Vagina (tissue), 2 donors: Measurements from ENCODE around the gene COQ7. TPM values are rescaled to one million over a fixed set of nuclear protein-coding genes. Genes with fewer than 3 reads are reported as not detected.

ENCODE experiments used
- DNase-seq, 2 donors: peaks; one replicate each; pipeline ENCODE4 v3.0.0-alpha.2; 2017; ENCODE audit errors: extremely low spot score in 2 of 2
- H3K27ac ChIP-seq: fragments of 200-600 bp; sonication (generic); one replicate; pipeline ENCODE4 v1.5.1; 2019
- H3K27me3 ChIP-seq: fragments of 200-600 bp; sonication (generic); one replicate; pipeline ENCODE4 v1.5.1; 2019
- H3K36me3 ChIP-seq, 2 donors: fragments of 200-600 bp; sonication (generic); one replicate each; pipeline ENCODE4 v1.5.1; 2017 to 2019
- H3K4me1 ChIP-seq: fragments of 200-600 bp; sonication (generic); one replicate; pipeline ENCODE4 v1.5.1; 2019
- H3K4me3 ChIP-seq, 2 donors: fragments of 200-600 bp; sonication (generic); 1 replicate in 1 of 2; 2 replicates in 1 of 2; pipeline ENCODE4 v1.5.1; 2016 to 2019
- H3K9me3 ChIP-seq: fragments of 200-600 bp; sonication (generic); one replicate; pipeline ENCODE4 v1.5.1; 2019
- POLR2A ChIP-seq, 2 donors: fragments of 450-650 bp; IDR thresholded peaks; one replicate each; pipeline ENCODE4 v1.6.1; 2017; ENCODE audit warnings: antibody characterized with exemption in 2 of 2, mild to moderate bottlenecking in 2 of 2, moderate library complexity in 2 of 2
- POLR2AphosphoS5 ChIP-seq, 2 donors: sonication (generic); formaldehyde crosslinking; IDR thresholded peaks; one replicate each; pipeline ENCODE4 v1.9.0; 2017; ENCODE audit warnings: antibody characterized with exemption in 2 of 2, mild to moderate bottlenecking in 2 of 2, low read depth in 1 of 2; ENCODE audit not compliant: insufficient read depth in 1 of 2
- intact Hi-C: fragments of 100-400 bp; cut with DNase I; formaldehyde crosslinking; loops from one replicate; pipeline ENCODE4 v1.15.1; 2023
- total RNA-seq: library from RNA; depleted of rRNA; stranded (reverse); fragments of >200 nt; gene quantifications from one replicate; pipeline ENCODE4 v1.2.3, GENCODE V29; 2016
- TF ChIP-seq, protein P1 (sequence below), 3 experiments: fragments of 450-650 bp in 2 of 3; fragments of 200-600 bp in 1 of 3; sonication (generic) in 1 of 3; IDR thresholded peaks; one replicate each; pipeline ENCODE4 v1.5.1; 2017 to 2019; ENCODE audit warnings: antibody characterized with exemption in 3 of 3, mild to moderate bottlenecking in 2 of 3, moderate library complexity in 2 of 3

COQ7 gene
- total RNA-seq, 1 donor from 2014 or later: 15.5 TPM

DNA sequence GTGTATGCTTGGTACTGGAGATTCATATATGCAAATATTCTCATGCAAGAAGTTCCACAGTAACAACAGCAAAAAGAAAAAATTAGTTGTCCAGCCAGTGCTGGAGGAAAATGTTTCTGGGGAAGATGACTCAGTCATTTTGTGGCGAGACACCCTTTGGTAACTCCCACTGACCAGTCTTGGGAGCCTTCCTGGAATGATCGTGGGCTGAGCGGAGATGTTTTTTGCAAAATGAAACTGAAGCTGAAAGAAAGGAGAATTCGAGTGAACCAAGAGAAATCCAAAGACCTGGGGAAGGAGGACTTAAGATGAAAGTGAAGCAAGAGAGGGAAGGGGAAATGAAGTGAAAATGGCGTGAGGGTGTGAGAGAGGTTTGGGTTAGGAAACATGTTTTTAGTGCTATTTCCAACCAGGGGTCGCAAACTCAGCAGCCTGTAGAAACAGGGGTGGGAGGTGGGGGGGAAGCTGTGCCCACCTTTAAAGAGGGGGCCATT lies 51.6 kb downstream of the COQ7 start:
- no peak for DNase-seq
- Histone ChIP-seq H3K9me3 (no peaks in the 10 kb centered on the region), H3K4me1 (peaks cover 88% of the 10 kb centered on the region), H3K27ac (peak overlapping the region; percentile 94), H3K4me3 (peak overlapping the region; percentile 25 to 34), H3K36me3 (peaks cover 0 to 8% of the 10 kb centered on the region in 2 donors), H3K27me3 (no peaks in the 10 kb centered on the region)
- intact Hi-C loops: loop anchor here (2.0 kb wide), 1 partner anchor 20 kb away; no protein-coding TSS in a partner anchor
- TF ChIP-seq POLR2AphosphoS5 (IDR thresholded peaks at IDR 0.05; ENCODE audit: insufficient read depth in 1 of 2, low read depth in 1 of 2) (peak in 1 of 2 donors; percentile 62), POLR2A (IDR thresholded peaks at IDR 0.05) (no peak)

DNA sequence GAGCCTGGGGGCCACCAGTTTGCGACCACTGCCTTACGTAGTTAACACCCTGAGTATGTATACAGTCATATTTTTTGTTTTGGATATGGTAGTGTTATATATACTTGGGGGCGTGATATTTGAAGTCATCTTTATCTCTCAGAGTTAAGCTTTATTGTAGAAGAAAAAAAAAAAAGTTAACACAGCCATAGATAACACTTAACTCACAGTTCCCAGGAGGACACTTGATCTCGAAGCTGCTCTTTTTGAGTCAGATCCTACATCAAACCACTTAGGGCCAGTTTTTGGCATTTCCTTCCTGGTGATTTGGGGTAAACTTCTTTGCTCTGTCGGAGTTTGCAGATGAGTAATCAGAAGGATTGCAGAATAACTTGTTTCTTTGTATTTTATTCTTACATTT lies 52.1 kb downstream of the COQ7 start:
- H3K27me3 ChIP-seq: no peaks in the 10 kb centered on the region
- peaks cover 89% of the 10 kb centered on the region for H3K4me1 ChIP-seq
- no peaks in the 10 kb centered on the region for H3K9me3 ChIP-seq
- H3K4me3 ChIP-seq: peak overlapping the region; percentile 25 to 34
- H3K27ac ChIP-seq: peak overlapping the region; percentile 94
- DNase-seq: no peak
- intact Hi-C loops: loop anchor here (2.0 kb wide), 1 partner anchor 19 kb away; no protein-coding TSS in a partner anchor
- TF ChIP-seq, protein P1, sequence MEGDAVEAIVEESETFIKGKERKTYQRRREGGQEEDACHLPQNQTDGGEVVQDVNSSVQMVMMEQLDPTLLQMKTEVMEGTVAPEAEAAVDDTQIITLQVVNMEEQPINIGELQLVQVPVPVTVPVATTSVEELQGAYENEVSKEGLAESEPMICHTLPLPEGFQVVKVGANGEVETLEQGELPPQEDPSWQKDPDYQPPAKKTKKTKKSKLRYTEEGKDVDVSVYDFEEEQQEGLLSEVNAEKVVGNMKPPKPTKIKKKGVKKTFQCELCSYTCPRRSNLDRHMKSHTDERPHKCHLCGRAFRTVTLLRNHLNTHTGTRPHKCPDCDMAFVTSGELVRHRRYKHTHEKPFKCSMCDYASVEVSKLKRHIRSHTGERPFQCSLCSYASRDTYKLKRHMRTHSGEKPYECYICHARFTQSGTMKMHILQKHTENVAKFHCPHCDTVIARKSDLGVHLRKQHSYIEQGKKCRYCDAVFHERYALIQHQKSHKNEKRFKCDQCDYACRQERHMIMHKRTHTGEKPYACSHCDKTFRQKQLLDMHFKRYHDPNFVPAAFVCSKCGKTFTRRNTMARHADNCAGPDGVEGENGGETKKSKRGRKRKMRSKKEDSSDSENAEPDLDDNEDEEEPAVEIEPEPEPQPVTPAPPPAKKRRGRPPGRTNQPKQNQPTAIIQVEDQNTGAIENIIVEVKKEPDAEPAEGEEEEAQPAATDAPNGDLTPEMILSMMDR (IDR thresholded peaks at IDR 0.05): no peak
- TF ChIP-seq POLR2A (IDR thresholded peaks at IDR 0.05) (no peak), POLR2AphosphoS5 (IDR thresholded peaks at IDR 0.05; ENCODE audit: insufficient read depth in 1 of 2, low read depth in 1 of 2) (no peak)
- H3K36me3 ChIP-seq: peaks cover 0 to 8% of the 10 kb centered on the region in 2 donors

DNA sequence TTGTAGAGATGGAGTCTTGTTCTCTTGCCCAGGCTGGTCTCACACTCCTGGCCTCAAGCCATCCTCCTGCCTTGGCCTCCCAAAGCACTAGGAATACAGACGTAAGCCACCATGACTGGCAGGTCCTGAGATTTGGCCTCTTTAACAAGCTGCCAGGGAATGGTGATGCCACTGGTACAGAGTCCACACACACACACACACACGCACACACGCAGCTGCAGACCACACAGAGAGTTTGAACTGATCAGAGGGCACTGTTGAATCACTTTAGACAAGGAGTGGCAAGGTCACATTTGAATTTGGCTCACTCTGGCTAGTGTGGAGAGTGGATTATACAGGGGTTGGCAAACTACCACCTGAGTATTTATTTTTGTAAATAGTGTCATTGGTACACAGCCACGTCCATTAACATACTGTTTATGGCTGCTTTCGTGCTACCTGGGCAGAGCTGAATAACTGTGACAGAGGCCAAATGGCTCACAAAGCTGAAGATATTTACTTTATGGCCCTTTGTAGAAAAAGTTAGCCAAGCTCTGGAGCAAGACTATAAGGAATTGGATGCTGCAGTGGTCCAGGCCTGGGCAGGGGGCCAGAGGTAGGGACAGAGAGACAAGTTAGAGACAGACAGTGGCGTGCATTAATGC lies 56.2 kb downstream of the COQ7 start:
- no peaks in the 10 kb centered on the region for H3K27me3 ChIP-seq
- H3K4me1 ChIP-seq: peaks cover 48% of the 10 kb centered on the region
- intact Hi-C loops: no loop called here
- TF ChIP-seq POLR2A (IDR thresholded peaks at IDR 0.05): no peak
- TF ChIP-seq, protein P1 (IDR thresholded peaks at IDR 0.05): no peak
- TF ChIP-seq POLR2AphosphoS5 (IDR thresholded peaks at IDR 0.05; ENCODE audit: insufficient read depth in 1 of 2, low read depth in 1 of 2): no peak
- no peak overlapping the region for H3K27ac ChIP-seq
- no peaks in the 10 kb centered on the region for H3K9me3 ChIP-seq
- H3K4me3 ChIP-seq: no peak overlapping the region
- DNase-seq: no peak
- peaks cover 0 to 8% of the 10 kb centered on the region in 2 donors for H3K36me3 ChIP-seq

DNA sequence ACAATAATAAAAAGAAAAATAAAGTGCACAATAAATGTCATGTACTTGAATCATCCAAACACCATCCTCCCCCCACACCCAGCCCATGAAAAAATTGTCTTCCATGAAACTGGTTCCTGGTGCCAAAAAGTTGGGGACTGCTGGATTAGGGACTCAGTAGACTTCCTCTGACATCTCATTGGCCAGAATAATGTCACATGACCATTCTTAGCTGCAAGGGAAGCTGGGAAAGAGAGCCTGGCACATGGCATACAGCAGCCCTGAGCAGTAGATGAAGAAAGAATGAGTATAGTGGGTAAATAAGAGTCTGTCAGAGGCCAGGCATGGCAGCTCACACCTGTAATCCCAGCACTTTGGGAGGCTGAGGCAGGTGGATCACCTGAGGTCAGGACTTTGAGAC lies 58.9 kb downstream of the COQ7 start:
- no peak overlapping the region for H3K4me3 ChIP-seq
- H3K36me3 ChIP-seq: peaks cover 0 to 3% of the 10 kb centered on the region in 2 donors
- H3K27ac ChIP-seq: no peak overlapping the region
- H3K9me3 ChIP-seq: no peaks in the 10 kb centered on the region
- no peaks in the 10 kb centered on the region for H3K27me3 ChIP-seq
- DNase-seq: no peak
- H3K4me1 ChIP-seq: peaks cover 36% of the 10 kb centered on the region
- TF ChIP-seq POLR2A (IDR thresholded peaks at IDR 0.05): no peak
- TF ChIP-seq, protein P1 (IDR thresholded peaks at IDR 0.05): no peak
- no peak for TF ChIP-seq POLR2AphosphoS5 (IDR thresholded peaks at IDR 0.05; ENCODE audit: insufficient read depth in 1 of 2, low read depth in 1 of 2)
- intact Hi-C loops: no loop called here

DNA sequence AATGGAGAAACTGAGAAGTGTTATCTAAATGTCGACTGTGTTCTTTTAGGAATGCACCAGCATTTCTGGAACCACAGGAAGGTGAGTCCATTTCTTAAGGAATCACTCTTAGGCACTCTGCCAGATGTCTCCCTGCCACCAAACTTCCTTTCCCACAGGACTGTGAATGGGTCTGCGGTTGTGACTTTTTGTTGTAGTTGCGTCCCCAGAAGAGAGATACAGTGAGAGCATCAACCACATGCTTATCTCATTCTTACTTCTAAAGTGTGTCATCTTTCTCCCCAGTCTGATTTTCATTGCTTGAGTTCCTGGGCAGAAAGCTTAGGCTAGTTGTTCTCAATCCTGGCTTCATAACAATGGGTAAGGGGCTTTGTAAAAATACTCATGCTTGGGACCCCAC lies 59.8 kb downstream of the COQ7 start:
- intact Hi-C loops: no loop called here
- Histone ChIP-seq H3K27me3 (no peaks in the 10 kb centered on the region), H3K4me1 (peaks cover 40% of the 10 kb centered on the region), H3K36me3 (no peaks in the 10 kb centered on the region), H3K27ac (no peak overlapping the region), H3K9me3 (no peaks in the 10 kb centered on the region), H3K4me3 (no peak overlapping the region)
- no peak for TF ChIP-seq POLR2A (IDR thresholded peaks at IDR 0.05)
- TF ChIP-seq POLR2AphosphoS5 (IDR thresholded peaks at IDR 0.05; ENCODE audit: insufficient read depth in 1 of 2, low read depth in 1 of 2): no peak
- TF ChIP-seq, protein P1 (IDR thresholded peaks at IDR 0.05): no peak
- no peak for DNase-seq
